Right lobe of liver (tissue), 6 donors: ENCODE measurements around the gene CAPN14. TPM values are rescaled to one million over a fixed set of nuclear protein-coding genes. Genes with fewer than 3 reads are reported as not detected.

Experiments
- ATAC-seq, 4 donors: fragments of 200-7000 bp; cut with Tn5 transposase; one replicate each; pipeline ENCODE4 v1.9.1; 2020; ENCODE audit warnings: mild to moderate bottlenecking in 4 of 4, moderate library complexity in 4 of 4
- DNase-seq, 3 donors: peaks; one replicate each; pipeline ENCODE4 v3.0.0-alpha.2; 2020
- H3K27ac ChIP-seq, 3 donors: fragments of 200-600 bp; one replicate each; pipeline ENCODE4 v1.8.0; 2022
- H3K27me3 ChIP-seq, 2 donors: fragments of 200-600 bp; one replicate each; pipeline ENCODE4 v1.8.0; 2022
- H3K36me3 ChIP-seq, 4 donors: fragments of 200-600 bp; sonication (generic) in 1 of 4; one replicate each; pipeline versions ENCODE4 v1.5.1 to v1.8.0; 2017 to 2022; ENCODE audit warnings: control low read depth in 1 of 4
- H3K4me1 ChIP-seq, 4 donors: fragments of 200-600 bp; sonication (generic) in 1 of 4; one replicate each; pipeline versions ENCODE4 v1.5.1 to v1.8.0; 2017 to 2022; ENCODE audit warnings: control low read depth in 1 of 4
- H3K4me3 ChIP-seq, 3 donors: fragments of 200-600 bp; one replicate each; pipeline ENCODE4 v1.8.0; 2022
- H3K9me3 ChIP-seq, 4 donors: fragments of 200-600 bp; sonication (generic) in 1 of 4; one replicate each; pipeline versions ENCODE4 v1.5.1 to v1.8.0; 2017 to 2022; ENCODE audit warnings: control low read depth in 1 of 4
- CTCF ChIP-seq, 4 donors: fragments of 200-600 bp in 3 of 4; fragments of 450-650 bp in 1 of 4; IDR thresholded peaks; one replicate each; pipeline versions ENCODE4 v1.5.1 to v1.8.0; 2016 to 2022; ENCODE audit warnings: antibody characterized with exemption in 4 of 4, mild to moderate bottlenecking in 2 of 4
- POLR2A ChIP-seq: fragments of 450-650 bp; IDR thresholded peaks from one replicate; pipeline ENCODE4 v1.6.1; 2017; ENCODE audit warnings: antibody characterized with exemption, mild to moderate bottlenecking
- WGBS: methylation state at CpG from one replicate; pipeline ENCODE4 v1.1.6; 2018; ENCODE audit warnings: low coverage, low lambda C conversion rate; ENCODE audit not compliant: insufficient coverage; ENCODE audit errors: missing lambda C conversion rate; 5-methylcytosine and 5-hydroxymethylcytosine counted together
- intact Hi-C, 2 donors: fragments of 100-400 bp; cut with DNase I; formaldehyde crosslinking; loops; one replicate each; pipeline versions ENCODE4 v1.11.2 to v1.14.1; 2022
- total RNA-seq, 6 experiments: library from RNA; depleted of rRNA in 2 of 6; stranded (reverse); fragments of >200 nt in 2 of 6; fragmentation: NEBNext Ultra II Directional in 3 of 6; extraction: Animal tissue kit (Norgen Biotek cat#: 25700) in 3 of 6; gene quantifications; one replicate each; pipeline versions ENCODE4 v1.1.0 to v1.2.4, GENCODE V29; 2016 to 2023
- donor health status: DM: no; HTN: yes; CAD: no.
- donor health status: DM: no; HTN: no; CAD: no.
- donor health status: DM: no; HTN: no; CAD: no.
- donor health status: DM: no; HTN: yes; CAD: no.
- donor health status: DM: no; HTN: yes; CAD: no.

Gene CAPN14
- total RNA-seq, 6 experiments from 2014 or later: 0.12 TPM; not detected in 5

- peaks cover 4 to 26% of the 10 kb centered on the region in 2 donors for H3K27me3 ChIP-seq
- H3K36me3 ChIP-seq: no peaks in the 10 kb centered on the region
- H3K4me3 ChIP-seq: no peak overlapping the region
- no peaks in the 10 kb centered on the region for H3K9me3 ChIP-seq
- WGBS: 93% methylated on average over 2 of the region's 4 CpGs
- ATAC-seq (no peak), DNase-seq (no peak)
- TF ChIP-seq CTCF (IDR thresholded peaks at IDR 0.05) (no peak), POLR2A (no peak)
- H3K4me1 ChIP-seq: peaks cover 0 to 11% (median 0%) of the 10 kb centered on the region in 4 donors
- H3K27ac ChIP-seq: no peak overlapping the region
- intact Hi-C loops: no loop called here
These were observed 77.6 kb downstream of the CAPN14 start for GRCh38 chr2:31139671-31140070.

GRCh38 chr2:31138037-31138962, 79.0 kb downstream of the CAPN14 start, which contains the start of gene GALNT14:
Gene GALNT14 (minus strand): TSS chr2:31138440. CDS start chr2:31138086, 354 bp downstream.
- DNase-seq (peak; percentile 60 to 72 (median 67)), ATAC-seq (peak; percentile 68 to 83 (median 74))
- WGBS: 1% methylated on average over 20 of the region's 95 CpGs
- H3K36me3 ChIP-seq: no peaks in the 10 kb centered on the region
- TF ChIP-seq POLR2A (no peak), CTCF (IDR thresholded peaks at IDR 0.05) (peak; percentile 7 to 39 (median 22))
- H3K4me1 ChIP-seq: peaks cover 0 to 11% (median 0%) of the 10 kb centered on the region in 4 donors
- H3K9me3 ChIP-seq: no peaks in the 10 kb centered on the region
- intact Hi-C loops: no loop called here
- H3K27me3 ChIP-seq: peaks cover 4 to 26% of the 10 kb centered on the region in 2 donors
- H3K27ac ChIP-seq: no peak within 1 kb of the TSS
- peak within 1 kb of the TSS; percentile 43 to 52 (median 46) for H3K4me3 ChIP-seq

GRCh38 chr2:31137211-31138036, 79.9 kb downstream of the CAPN14 start:
- Histone ChIP-seq H3K36me3 (no peaks in the 10 kb centered on the region), H3K27me3 (peaks cover 4 to 26% of the 10 kb centered on the region in 2 donors), H3K27ac (no peak overlapping the region), H3K4me1 (peaks cover 0 to 11% (median 0%) of the 10 kb centered on the region in 4 donors), H3K9me3 (no peaks in the 10 kb centered on the region), H3K4me3 (peak overlapping the region; percentile 43 to 52 (median 46))
- TF ChIP-seq POLR2A (no peak), CTCF (IDR thresholded peaks at IDR 0.05) (no peak)
- 1% methylated on average over 8 of the region's 72 CpGs for WGBS
- DNase-seq (no peak), ATAC-seq (peak in 3 of 4 donors; percentile 32 to 37 (median 33))
- intact Hi-C loops: no loop called here

GRCh38 chr2:31136732-31137131, 80.6 kb downstream of the CAPN14 start:
- H3K27ac ChIP-seq: no peak overlapping the region
- TF ChIP-seq CTCF (IDR thresholded peaks at IDR 0.05) (no peak), POLR2A (no peak)
- intact Hi-C loops: no loop called here
- H3K36me3 ChIP-seq: no peaks in the 10 kb centered on the region
- no peak for ATAC-seq
- 44% methylated on average over 10 of the region's 10 CpGs for WGBS
- peaks cover 0 to 11% (median 0%) of the 10 kb centered on the region in 4 donors for H3K4me1 ChIP-seq
- H3K9me3 ChIP-seq: no peaks in the 10 kb centered on the region
- peaks cover 4 to 26% of the 10 kb centered on the region in 2 donors for H3K27me3 ChIP-seq
- no peak for DNase-seq
- H3K4me3 ChIP-seq: no peak overlapping the region
